Subcutaneous adipose tissue (tissue), 4 donors: Measurements from ENCODE around the gene CMTM3. TPM values are rescaled to one million over a fixed set of nuclear protein-coding genes. Genes with fewer than 3 reads are reported as not detected.

Experiments
- total RNA-seq, 4 donors: library from RNA; depleted of rRNA; stranded (reverse); fragments of >200 nt; gene quantifications; one replicate each; pipeline ENCODE4 v1.1.0, GENCODE V29; 2016
- TF ChIP-seq, protein P1 (sequence below): fragments of 450-650 bp; IDR thresholded peaks from one replicate; pipeline ENCODE4 v1.5.1; 2016; ENCODE audit warnings: low read depth, mild to moderate bottlenecking, control low read depth, antibody characterized with exemption, moderate library complexity

CMTM3 gene
- total RNA-seq, 4 donors from 2014 or later = 27.5 to 101 (median 43.1) TPM

DNA sequence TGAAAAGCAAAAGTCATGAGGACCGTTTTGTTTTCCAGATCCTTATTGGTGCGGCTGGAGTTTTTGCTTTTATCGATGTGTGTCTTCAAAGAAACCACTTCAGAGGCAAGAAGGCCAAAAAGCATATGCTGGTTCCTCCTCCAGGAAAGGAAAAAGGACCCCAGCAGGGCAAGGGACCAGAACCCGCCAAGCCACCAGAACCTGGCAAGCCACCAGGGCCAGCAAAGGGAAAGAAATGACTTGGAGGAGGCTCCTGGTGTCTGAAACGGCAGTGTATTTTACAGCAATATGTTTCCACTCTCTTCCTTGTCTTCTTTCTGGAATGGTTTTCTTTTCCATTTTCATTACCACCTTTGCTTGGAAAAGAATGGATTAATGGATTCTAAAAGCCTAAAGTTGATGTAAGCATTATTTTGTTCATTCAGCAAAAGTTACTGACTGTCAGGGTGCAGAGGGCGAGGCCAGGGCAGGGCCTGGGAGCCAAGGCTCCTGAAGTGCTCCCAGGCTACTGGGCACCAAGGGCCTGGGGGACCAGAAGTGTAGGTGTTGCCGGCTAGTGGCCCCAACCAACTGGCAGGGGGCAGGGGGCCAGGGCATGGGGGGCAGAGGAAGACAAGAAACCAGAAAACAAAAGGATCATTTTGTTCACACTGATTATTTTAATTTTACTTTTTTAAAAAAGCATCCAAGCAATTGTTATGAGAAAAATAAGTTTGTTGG, 16.5 kb upstream of the CMTM3 start:
- TF ChIP-seq, protein P1, sequence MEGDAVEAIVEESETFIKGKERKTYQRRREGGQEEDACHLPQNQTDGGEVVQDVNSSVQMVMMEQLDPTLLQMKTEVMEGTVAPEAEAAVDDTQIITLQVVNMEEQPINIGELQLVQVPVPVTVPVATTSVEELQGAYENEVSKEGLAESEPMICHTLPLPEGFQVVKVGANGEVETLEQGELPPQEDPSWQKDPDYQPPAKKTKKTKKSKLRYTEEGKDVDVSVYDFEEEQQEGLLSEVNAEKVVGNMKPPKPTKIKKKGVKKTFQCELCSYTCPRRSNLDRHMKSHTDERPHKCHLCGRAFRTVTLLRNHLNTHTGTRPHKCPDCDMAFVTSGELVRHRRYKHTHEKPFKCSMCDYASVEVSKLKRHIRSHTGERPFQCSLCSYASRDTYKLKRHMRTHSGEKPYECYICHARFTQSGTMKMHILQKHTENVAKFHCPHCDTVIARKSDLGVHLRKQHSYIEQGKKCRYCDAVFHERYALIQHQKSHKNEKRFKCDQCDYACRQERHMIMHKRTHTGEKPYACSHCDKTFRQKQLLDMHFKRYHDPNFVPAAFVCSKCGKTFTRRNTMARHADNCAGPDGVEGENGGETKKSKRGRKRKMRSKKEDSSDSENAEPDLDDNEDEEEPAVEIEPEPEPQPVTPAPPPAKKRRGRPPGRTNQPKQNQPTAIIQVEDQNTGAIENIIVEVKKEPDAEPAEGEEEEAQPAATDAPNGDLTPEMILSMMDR = no peak

DNA sequence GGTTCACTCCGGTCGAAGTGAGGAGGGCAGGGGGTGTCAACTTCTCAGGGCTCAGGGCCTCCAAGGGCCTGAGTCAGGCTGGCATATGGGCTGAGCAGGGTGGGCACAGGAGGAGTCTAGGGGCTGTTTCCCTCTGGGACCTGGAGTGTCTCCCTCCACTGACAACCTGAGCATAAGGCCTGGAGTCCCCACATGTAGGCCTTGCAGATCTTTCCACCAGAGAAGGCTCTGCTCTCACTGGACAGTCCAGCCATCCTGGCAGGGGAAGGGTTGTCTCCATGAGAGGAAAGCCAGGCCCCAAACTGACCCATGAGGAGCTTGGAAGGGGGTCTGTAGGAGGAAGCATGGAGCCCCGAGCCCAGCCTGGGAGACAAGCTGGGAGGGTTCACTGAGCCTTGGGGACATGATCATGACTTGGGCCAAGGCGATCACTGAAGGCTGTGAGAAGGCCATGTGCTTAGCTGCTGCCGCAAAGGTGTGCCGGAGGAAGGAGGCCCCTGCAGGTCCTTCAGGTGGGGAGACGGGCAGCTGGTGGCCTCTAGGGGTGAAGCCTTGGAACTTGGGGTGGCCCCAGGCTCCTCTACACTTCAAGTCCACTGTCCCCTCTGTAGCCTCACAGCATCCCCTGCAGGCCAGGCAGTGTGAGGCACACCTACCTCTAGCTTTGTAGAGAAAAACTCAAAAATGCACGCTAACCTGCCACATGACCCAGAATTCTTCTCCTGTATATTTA, 15.4 kb upstream of the CMTM3 start:
- TF ChIP-seq, protein P1 = no peak

DNA sequence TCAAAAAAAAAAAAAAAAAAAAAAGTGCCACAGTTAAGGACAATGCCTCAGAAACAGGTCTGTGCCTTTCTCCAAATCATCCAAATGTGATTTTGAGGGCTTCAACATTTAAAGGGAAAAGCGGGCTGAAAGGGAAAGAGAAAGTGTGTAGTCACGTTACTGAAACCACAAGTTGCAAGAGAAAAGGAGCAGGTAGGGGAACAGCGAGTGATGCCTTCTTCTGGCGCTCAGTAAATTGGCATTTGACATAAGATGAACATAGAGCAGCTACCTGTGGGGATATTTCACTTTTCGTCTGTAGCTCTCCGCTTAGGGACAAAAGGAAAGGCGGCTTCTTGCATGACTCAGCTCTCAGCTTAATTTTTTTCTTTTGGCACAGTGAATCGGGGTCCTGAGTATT, 14.2 kb upstream of the CMTM3 start:
- TF ChIP-seq, protein P1 = no peak

DNA sequence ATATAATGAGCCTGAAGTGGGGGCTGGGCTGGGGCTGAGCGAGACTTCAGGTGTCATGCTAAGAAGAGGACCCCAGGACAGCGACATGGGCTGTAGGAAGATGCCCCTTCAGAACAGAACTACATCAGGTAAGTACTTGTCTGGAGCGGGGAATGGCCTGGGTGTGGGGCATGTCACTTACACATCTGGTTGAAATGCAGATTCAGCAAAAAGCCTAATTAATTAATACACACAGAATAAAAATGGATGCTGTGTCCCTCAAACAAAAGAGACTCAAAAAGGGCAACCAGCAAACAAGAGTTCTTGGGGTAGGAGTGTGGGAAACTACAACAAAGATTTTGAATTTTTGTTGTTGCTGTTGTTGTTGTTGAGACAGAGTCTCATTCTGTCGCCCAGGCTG, 13.5 kb upstream of the CMTM3 start:
- TF ChIP-seq, protein P1 = no peak

DNA sequence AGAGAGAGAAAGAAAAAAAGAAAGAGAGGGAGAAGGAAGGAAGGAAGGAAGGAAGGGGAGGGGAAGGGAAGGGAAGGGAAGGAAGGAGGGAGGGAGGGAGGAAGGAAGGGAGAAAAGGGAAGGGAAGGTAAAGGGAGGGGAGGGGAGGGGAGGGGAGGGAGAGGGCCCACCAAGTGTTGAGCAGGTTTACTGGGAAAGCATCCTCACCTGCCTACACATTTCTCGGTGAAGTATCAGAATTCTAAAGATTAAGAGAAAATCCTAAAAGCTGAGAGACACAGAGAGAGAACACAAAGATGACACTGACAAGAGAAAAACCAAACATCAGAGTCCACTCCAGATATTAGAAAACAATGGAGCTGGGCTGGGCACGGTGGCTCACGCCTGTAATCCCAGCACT, 12.3 kb upstream of the CMTM3 start:
- TF ChIP-seq, protein P1 = no peak

DNA sequence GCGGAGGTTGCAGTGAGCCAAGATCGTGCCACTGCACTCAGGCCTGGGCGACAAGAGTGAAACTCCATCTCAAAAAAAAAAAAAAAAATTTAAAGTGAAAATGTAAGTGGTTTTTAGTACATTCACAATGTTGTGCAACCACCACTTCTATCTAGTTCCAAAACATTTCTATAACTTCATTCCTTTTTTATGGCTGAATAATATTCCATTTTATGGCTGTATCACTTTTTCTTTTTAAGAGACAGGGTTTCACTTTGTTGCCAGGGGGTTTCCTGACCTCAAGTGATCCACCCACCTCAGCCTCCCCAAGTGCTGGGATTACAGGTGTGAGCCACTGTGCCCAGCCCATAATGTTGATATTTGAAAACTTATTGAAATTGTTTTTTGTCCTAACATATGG, 11.7 kb upstream of the CMTM3 start:
- TF ChIP-seq, protein P1 = no peak

DNA sequence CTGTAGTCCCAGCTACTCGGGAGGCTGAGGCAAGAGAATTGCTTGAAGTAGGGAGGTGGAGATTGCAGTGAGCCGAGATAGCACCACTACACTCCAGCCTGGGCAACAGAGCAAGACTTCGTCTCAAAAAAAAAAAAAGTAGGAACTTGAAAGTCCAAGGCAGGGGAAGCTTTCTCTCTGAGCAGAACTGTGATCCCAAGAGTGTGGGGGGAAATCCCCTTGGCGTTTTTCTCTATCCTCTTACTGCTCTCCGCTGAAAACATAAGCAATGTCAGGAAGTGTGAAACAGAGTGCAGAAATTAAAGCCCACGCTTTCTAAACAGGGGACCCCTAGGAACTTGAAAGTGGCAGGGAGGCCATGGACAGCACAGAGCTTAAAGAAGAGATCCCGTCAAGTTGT, 9.8 kb upstream of the CMTM3 start:
- TF ChIP-seq, protein P1 = no peak
